Progenitor cell of endocrine pancreas (in vitro differentiated cells): Measurements from ENCODE around the gene TM2D3. TPM values are rescaled to one million over a fixed set of nuclear protein-coding genes. Genes with fewer than 3 reads are reported as not detected.

Source experiments
- DNase-seq: peaks from one replicate; pipeline ENCODE4 v3.0.0; 2021; ENCODE audit warnings: low spot score; ENCODE audit not compliant: unreplicated experiment
- H3K27ac Mint-ChIP-seq: 2 replicates; pipeline ENCODE4 v1.8.0; 2021; ENCODE audit warnings: mild to moderate bottlenecking, moderate library complexity, mixed read lengths
- H3K27me3 Mint-ChIP-seq: 2 replicates; pipeline ENCODE4 v1.8.0; 2021; ENCODE audit warnings: mixed read lengths
- H3K36me3 Mint-ChIP-seq: 2 replicates; pipeline ENCODE4 v1.8.0; 2022; ENCODE audit warnings: mixed read lengths; ENCODE audit not compliant: insufficient read depth
- H3K4me1 Mint-ChIP-seq: 2 replicates; pipeline ENCODE4 v1.8.0; 2021; ENCODE audit warnings: low read depth, mixed read lengths
- H3K4me3 Mint-ChIP-seq: 2 replicates; pipeline ENCODE4 v1.8.0; 2021; ENCODE audit warnings: low read depth, mild to moderate bottlenecking, moderate library complexity, mixed read lengths
- H3K9me3 Mint-ChIP-seq: 2 replicates; pipeline ENCODE4 v1.8.0; 2021; ENCODE audit warnings: low read depth, mixed read lengths
- long read RNA-seq: library from polyadenylated mRNA; unstranded; transcript quantifications from one replicate; pipeline ENCODE4 v2.0.0, GENCODE V29; 2020
- total RNA-seq: library from RNA; stranded (reverse); gene quantifications from 2 replicates; pipeline ENCODE4 v1.2.1, GENCODE V29; 2021
- TF ChIP-seq, protein P1 (sequence below): fragments of 200-600 bp; sonication (generic); IDR thresholded peaks from one replicate; pipeline ENCODE4 v1.5.0; 2021; ENCODE audit warnings: antibody characterized with exemption, mild to moderate bottlenecking; ENCODE audit not compliant: unreplicated experiment

Gene TM2D3, protein sequence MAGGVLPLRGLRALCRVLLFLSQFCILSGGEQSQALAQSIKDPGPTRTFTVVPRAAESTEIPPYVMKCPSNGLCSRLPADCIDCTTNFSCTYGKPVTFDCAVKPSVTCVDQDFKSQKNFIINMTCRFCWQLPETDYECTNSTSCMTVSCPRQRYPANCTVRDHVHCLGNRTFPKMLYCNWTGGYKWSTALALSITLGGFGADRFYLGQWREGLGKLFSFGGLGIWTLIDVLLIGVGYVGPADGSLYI
- 49.3 and 49.5 TPM in 2 replicates for total RNA-seq
- long read RNA-seq, transcript TM2D3-201 (6 exons, 1,381 nt), result minor isoform, 27 of 101 reads
- long read RNA-seq, transcript TM2D3-215 (4 exons, 1,734 nt), result minor isoform, 5 of 101 reads
- long read RNA-seq, transcript TM2D3-202 (5 exons, 1,329 nt), result major isoform, 58 of 101 reads
- long read RNA-seq, partial matches to known transcripts, result 1 of 101 reads
- long read RNA-seq, other reads (novel, unspliced or antisense), result 8 of 101 reads

DNA sequence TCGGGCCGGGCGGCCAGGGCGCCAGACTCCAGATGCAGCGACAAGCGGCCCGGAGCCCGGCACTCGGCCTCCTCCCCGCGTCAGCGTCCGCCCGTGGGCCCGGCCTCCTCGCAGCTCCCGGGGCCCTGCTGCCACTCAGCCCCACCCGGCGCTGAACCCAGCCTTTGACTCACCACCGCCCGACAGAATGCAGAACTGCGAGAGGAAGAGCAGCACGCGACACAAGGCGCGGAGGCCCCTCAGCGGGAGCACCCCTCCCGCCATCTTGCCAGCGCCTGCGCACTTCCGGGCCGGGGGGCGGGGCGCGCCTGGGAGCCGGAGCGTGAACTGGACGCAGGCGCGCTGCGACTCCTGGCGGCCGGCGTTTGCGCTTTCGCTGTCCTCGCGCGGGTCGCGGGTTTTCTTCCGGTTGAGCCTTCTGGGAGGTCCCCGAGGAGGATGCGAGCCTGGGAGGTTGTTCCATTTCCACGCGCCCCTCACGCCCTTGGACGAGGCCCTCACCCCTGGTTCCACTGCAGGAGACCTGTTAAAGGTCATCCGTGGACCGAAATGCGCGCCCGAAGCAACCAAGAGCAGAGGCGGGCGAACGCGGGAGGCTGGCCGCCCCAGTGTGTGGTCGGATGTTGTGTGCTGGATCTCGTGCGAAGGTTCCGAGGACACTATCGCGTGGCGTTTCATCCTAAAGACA, at the start of gene TM2D3:
TSS of gene TM2D3 (minus strand) at position 284 of the 688 bp plus-strand sequence. CDS start at position 264, 20 bp downstream.
- no peaks in the 10 kb centered on the region for H3K9me3 Mint-ChIP-seq
- peak within 1 kb of the TSS; percentile 89 for H3K4me3 Mint-ChIP-seq
- H3K4me1 Mint-ChIP-seq, result peaks cover 8% of the 10 kb centered on the region
- TF ChIP-seq, protein P1, sequence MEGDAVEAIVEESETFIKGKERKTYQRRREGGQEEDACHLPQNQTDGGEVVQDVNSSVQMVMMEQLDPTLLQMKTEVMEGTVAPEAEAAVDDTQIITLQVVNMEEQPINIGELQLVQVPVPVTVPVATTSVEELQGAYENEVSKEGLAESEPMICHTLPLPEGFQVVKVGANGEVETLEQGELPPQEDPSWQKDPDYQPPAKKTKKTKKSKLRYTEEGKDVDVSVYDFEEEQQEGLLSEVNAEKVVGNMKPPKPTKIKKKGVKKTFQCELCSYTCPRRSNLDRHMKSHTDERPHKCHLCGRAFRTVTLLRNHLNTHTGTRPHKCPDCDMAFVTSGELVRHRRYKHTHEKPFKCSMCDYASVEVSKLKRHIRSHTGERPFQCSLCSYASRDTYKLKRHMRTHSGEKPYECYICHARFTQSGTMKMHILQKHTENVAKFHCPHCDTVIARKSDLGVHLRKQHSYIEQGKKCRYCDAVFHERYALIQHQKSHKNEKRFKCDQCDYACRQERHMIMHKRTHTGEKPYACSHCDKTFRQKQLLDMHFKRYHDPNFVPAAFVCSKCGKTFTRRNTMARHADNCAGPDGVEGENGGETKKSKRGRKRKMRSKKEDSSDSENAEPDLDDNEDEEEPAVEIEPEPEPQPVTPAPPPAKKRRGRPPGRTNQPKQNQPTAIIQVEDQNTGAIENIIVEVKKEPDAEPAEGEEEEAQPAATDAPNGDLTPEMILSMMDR, result peak; percentile 83
- no peaks in the 10 kb centered on the region for H3K27me3 Mint-ChIP-seq
- peak; percentile 89 for DNase-seq
- H3K27ac Mint-ChIP-seq, result peak within 1 kb of the TSS; percentile 96
- H3K36me3 Mint-ChIP-seq, result peaks cover 8% of the 10 kb centered on the region

DNA sequence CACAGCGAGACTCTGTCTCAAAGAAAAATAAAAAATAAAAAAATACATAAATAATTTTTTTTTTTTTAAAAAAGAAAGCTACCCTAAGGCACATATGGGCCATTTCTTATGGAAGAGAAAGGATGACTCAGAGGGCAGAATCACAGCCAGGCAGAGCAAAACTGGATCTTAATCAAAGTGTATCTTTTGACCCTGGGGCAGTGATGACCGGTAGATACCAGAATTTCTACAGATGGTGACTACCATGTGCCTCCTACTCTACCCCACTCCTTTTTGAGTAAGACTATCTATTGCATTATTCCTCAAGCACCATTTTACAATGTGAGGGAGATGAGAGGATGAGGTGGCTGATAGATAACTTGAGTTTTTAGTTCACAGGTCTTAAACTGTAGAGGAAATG, 46.1 kb upstream of the TM2D3 start:
- H3K9me3 Mint-ChIP-seq, result no peaks in the 10 kb centered on the region
- TF ChIP-seq, protein P1, result no peak
- no peak overlapping the region for H3K27ac Mint-ChIP-seq
- peaks cover 4% of the 10 kb centered on the region for H3K4me1 Mint-ChIP-seq
- no peak overlapping the region for H3K4me3 Mint-ChIP-seq
- no peak for DNase-seq
- no peaks in the 10 kb centered on the region for H3K27me3 Mint-ChIP-seq
- peaks cover 33% of the 10 kb centered on the region for H3K36me3 Mint-ChIP-seq

DNA sequence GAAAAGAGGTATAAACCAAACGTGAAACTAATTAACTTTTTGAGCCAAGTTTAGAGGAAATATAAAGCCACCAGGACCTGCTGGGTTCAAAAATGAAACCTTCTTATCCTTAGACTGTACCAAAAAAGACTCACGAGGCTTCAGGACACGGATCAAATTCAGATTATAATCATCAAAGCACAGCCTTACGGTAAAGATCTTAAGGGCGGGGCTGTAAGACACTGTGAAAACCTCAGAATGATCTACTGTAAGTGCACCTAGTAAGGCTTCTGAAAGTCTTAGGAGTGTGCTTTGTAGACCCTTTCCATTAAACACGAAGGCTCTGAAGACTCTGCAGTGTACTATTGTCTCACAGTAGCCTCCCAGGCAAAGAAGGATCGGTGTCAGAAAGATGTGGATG, 45.3 kb upstream of the TM2D3 start:
- H3K36me3 Mint-ChIP-seq, result peaks cover 30% of the 10 kb centered on the region
- no peaks in the 10 kb centered on the region for H3K27me3 Mint-ChIP-seq

DNA sequence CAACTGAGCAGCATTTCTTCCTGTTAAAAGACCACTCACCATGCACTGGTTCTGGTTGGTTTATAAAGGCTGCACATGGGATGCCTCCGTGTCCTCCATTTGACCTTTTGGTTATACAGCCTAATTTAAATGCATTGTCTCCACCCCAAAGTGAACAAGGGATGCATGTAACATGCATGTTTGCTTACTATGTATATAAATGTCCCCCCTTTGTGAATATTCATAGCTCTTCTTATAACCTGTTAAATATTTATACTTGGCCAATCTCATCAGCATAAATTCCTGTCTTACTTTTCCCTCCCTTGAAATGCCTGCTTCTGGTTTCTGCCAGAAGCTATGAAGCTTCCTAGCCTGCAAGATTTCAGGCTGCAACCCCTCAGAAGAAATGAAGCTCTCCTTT, 44.6 kb upstream of the TM2D3 start:
- Mint-ChIP-seq H3K27me3 (no peaks in the 10 kb centered on the region), H3K4me1 (peaks cover 4% of the 10 kb centered on the region), H3K9me3 (no peaks in the 10 kb centered on the region), H3K36me3 (peaks cover 26% of the 10 kb centered on the region), H3K27ac (no peak overlapping the region), H3K4me3 (no peak overlapping the region)
- DNase-seq, result no peak
- TF ChIP-seq, protein P1, result no peak

More for the DNA sequence above, 45.3 kb upstream of the TM2D3 start:
- H3K4me3 Mint-ChIP-seq, result no peak overlapping the region
- DNase-seq, result no peak
- no peak overlapping the region for H3K27ac Mint-ChIP-seq
- peaks cover 4% of the 10 kb centered on the region for H3K4me1 Mint-ChIP-seq
- H3K9me3 Mint-ChIP-seq, result no peaks in the 10 kb centered on the region
- TF ChIP-seq, protein P1, result no peak

DNA sequence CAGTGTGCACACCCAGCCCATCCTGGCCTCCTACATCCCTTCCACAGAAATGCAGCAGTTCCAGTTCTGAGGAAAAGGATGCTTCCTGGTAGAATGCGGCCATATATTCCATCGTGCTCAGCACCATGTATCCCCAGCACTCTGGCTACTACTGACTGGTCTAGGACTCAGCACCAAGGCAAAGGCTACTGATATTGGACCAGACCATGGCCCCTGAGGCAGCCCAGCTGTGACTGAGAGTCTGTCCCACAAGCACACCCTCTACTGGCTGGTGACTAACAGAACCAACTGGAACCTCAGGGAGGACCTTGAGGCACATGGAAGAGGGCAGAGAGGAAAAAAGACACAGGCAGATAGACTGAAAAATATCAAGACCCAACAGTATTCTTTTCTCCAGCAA, 42.1 kb upstream of the TM2D3 start:
- no peaks in the 10 kb centered on the region for H3K9me3 Mint-ChIP-seq
- peaks cover 17% of the 10 kb centered on the region for H3K36me3 Mint-ChIP-seq
- H3K27me3 Mint-ChIP-seq, result no peaks in the 10 kb centered on the region
- H3K4me3 Mint-ChIP-seq, result no peak overlapping the region
- H3K4me1 Mint-ChIP-seq, result no peaks in the 10 kb centered on the region
- DNase-seq, result no peak
- no peak overlapping the region for H3K27ac Mint-ChIP-seq
- TF ChIP-seq, protein P1, result no peak
